Endometrium (tissue), 2 donors: ENCODE measurements around the gene PCYT1B.

ENCODE experiments used
- FAIRE-seq: peaks from 2 replicates; lab custom pipeline; 2012; peaks lifted over from hg19 to GRCh38; lab: Jason Lieb, UNC
- donor health status: control.
- donor health status: control.

The PCYT1B gene

DNA sequence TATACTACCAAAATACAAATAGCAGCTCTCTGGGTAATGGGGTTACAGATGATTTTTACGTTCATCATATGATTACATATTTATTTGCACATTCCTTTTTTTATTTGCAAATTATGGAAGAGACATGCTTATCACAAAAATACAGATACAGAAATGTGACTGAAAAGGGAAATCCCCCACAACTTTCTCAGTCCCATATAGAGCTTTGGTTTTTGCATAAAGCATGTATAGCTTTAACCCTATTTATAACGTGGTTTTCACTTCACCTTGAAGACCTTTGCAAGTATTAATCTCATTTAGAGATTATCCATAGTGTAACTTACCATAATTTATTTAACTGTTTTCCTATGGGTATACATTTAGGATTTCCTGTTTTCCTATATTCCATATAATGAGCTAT is 126.7 kb downstream of the PCYT1B start:
- FAIRE-seq: no peak

DNA sequence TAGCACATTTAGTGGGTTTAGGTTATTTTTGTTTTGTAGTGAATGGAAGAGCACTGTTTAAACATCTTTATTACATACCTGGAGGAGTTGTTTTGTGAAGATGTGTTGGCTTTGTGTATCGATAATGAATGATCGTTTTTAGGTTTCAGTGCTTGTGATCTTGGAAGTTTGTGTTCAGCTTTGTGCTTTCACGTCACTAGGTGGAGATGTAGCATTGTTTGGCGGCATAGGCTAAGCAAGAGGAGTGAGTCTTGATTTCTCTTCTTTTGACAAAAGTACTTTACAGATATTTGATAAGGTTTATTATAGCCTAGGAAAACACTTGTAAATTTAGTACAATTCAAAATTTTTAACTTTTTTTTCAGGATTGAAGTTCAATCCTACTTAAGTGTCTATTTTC is 131.7 kb downstream of the PCYT1B start:
- no peak for FAIRE-seq

DNA sequence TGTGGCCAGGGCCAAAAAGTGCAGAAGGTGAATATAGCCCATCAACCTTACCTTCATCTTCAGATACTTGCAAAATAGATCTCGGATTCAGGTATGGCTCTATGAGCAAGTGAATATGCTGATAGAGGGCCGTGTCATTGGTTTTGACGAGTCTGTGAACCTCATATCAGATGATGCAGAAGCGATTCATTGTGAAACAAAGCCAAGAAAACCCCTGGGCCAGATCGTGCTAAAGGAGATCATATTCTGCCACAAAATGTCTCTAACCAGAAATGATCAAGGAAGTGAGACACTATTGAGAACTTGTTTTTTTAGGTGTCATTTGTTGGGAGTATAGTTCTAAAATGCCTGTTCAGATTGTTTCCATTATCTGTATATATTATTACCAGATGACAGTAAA is 133.7 kb downstream of the PCYT1B start:
- no peak for FAIRE-seq

DNA sequence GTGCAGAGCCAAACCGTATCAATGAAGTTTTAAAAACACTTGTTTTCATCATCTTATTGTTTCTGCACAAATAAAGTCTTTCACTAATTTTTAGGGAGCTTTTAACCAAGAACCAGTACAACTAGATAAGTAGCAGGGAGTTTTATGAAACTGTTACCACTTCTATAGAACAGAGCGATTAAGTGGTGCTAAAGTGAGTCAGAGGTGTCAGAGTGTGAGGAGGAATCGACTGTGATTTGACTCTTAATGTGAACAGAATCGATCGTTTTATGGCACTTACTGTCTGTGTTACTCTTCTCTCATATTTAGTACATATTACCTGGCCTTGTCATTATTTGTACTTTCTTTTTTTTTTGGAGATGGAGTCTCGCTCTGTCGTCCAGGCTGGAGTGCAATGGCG is 138.8 kb downstream of the PCYT1B start:
- FAIRE-seq: no peak
